HG02973 (cell line): ENCODE data around the gene TBX6.

Source experiments
- ATAC-seq: cut with Tn5 transposase; IDR thresholded peaks from one replicate; pipeline ENCODE4 v1.9.1; 2021; ENCODE audit warnings: moderate library complexity; ENCODE audit not compliant: unreplicated experiment

The TBX6 gene

DNA sequence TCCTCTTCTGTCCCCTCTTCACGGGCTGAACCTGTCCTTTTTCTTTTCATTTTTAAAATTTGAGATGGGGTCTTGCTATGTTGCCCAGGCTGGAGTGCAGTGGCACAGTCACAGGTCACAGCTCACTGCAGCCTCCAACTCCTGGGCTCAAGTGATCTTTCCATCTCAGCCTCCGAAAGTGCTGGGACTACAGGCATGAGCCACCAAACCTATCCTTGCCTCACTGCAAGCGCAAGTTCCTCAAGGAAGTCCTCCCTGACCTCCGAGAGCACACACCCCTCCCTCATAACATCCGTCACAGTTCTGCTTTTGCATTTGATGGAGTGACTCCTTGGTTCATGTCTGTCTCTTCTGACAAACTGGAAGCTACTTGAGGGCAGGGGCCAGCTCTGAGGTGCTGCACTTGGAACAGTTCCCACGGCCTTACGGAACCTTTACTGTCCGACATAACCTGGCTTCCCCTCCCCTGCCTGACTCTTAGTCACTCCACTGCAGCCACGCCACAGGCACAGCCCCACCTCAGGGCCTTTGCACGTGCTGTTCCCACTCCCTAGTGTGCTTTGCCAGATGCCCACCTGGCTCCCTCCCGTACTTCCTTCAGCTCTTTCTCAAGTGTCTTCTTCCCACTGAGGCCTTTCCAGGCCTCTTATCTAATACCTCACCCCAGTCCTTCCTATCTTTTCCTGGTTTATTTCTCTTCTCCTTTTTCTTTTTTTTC, 4.4 kb downstream of the TBX6 start:
- no peak for ATAC-seq

DNA sequence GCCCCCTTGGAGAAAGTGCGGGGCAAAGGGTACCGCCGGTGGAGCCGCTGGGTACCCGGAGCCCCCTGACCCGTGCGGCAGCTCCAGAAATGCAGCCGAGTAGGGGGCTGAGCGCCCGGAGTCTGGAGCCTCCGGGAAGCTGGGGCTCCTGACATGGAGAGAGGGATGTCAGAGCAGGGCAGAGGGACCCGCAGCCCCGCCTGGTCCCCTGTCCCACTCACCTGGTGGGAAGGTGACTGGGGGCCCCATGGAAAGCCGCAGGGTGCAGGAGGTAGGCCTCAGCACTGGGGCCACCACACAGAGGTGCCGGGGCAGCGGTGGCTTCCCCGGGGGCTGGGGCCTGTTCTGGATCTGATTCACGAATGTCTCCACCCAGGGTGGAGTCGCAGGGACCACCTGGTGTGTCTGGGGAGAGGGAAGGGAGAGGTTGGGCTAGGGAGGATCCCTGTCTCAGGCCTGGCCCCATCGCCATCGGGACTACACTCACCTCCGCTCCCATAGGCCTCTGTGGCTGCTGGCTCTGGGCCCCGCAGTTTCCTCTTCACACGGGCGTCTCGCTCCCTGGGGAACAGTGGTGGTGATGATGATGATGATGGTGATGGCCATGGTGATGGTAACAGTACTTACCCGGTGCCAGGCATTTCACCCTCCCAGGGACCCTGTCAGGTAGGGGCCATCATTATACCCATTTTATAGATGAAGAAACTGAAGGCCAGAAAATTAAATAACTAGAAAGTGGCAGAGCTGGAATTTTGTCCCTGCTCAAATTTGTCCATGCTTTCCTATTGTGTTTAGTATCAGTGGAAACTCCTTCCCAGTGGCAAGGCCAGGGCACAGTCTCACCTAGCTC, 5.2 kb downstream of the TBX6 start:
- no peak for ATAC-seq

- no peak for ATAC-seq
Measured at GRCh38 chr16:30085820-30086219, 5.9 kb downstream of the TBX6 start.

GRCh38 chr16:30085247-30085646, 6.5 kb downstream of the TBX6 start:
- no peak for ATAC-seq

DNA sequence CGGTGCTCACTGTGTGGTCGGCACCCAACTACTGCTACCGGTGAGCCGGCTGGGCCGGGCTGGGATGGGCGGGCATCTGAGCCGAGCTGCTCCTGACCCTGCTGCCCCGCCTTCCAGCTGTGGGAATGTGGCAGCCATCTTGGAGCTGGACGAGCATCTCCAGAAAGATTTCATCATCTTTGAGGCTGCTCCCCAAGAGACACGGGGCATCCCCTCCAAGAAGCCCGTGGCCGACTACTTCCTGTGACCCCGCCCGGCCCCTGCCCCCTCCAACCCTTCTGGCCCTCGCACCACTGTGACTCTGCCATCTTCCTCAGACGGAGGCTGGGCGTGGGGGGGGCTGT, 6.9 kb downstream of the TBX6 start:
- no peak for ATAC-seq

DNA sequence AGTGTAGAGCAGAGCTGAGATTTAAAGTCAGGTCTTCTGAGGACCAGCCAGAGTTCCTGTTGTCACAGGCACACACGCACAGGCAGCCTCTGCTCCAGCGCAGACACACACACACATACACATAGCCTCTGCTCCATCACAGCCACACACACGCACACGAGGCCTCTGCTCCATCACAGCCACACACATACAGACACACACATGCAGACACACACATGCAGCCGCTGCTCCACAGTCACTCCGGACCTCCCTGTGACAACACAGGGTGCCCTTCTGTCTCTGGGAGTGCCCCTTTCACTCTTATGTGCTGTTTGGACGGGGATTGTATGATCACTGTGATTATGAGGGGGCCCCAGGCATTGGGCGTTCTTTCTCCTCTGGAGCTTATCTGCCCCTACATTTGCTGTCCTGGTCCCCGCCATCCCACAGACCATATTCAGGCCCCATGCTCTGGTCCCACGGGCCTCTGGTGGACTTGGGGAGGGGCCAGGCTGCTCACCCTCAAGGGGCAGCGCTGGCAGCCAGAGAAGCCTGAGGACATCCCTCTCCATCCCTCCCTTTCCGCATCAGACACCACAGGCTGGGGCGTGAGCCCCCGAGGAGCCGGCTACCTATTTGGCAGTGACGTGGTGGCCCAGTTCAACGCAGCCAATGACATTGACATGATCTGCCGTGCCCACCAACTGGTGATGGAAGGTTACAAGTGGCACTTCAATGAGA, 7.5 kb downstream of the TBX6 start:
- no peak for ATAC-seq

DNA sequence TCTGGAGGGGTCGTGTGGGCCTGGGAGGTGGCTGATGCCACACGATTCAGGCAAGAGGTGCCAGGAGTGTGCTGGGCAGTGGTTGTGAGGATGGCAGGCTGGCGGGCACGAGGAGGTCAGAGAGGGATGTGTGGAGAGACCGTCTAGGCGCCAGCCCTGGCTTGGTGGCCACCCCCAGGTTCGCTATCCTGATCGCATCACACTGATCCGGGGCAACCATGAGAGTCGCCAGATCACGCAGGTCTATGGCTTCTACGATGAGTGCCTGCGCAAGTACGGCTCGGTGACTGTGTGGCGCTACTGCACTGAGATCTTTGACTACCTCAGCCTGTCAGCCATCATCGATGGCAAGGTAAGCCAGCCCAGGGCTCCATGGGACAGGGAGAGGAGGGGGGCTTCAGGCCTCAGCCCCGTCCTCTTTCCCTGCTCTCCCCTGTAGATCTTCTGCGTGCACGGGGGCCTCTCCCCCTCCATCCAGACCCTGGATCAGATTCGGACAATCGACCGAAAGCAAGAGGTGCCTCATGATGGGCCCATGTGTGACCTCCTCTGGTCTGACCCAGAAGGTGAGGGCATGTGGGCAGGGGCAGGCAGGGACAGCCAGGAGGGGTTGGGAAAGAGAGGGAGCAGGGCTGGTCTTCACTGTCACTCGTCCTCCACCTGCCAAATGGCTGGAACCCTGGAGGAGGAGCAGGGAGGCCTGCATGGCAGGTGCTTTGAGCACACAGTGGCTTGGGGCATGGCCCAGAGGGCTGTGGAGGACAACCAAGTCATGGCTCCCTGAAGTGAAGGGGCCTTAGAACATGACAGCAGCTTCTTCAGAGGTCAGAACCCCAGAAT, 8.3 kb downstream of the TBX6 start:
- no peak for ATAC-seq

- no peak for ATAC-seq
Measured at GRCh38 chr16:30082545-30083090, 9.1 kb downstream of the TBX6 start.

DNA sequence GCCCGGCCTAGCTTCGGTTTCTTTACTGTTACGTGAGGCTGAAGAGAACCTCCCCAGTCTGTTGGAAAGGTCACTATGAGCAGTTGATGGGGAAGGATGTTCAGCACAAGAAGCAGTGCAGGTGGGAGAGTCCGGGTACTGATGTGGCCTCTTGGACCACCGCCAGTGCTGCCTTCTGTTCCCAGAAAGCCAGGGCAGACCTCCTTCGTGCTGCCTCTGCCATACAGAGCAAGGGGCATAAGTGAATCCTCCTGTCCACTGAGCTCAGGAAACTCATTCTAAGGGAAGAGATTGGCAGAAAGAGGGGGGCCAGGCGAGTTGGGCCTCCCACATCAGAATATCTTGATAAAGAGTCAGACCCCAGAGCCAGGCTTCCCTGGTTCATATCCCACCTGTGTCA, 12.2 kb downstream of the TBX6 start:
- no peak for ATAC-seq

GRCh38 chr16:30078744-30079143, 13.0 kb downstream of the TBX6 start:
- no peak for ATAC-seq

GRCh38 chr16:30077656-30078055, 14.1 kb downstream of the TBX6 start:
- no peak for ATAC-seq

DNA sequence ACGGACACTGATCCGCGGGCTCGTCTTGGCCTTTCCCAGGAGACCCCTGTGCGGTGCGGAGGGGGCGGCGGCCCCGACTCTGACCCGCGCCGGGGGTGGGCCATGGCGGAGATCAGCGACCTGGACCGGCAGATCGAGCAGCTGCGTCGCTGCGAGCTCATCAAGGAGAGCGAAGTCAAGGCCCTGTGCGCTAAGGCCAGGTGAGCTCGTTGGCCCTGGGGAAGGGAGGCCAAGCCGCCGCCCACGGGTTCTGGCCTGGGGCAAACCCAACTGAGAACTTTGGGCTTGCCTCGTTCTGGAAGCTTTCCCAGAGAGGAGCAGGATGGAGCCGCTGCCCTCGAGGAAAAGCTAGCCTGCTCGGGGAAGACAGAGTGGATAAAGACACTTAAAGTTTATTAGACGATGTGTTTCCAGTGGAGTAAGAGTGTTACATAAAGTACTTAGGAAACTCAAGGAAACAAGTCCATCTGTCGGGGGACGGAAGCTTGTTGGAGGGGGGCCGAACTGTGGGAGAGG, 15.4 kb downstream of the TBX6 start:
- no peak for ATAC-seq

- peak; percentile 61 for ATAC-seq
Measured at GRCh38 chr16:30075503-30076275, 16.0 kb downstream of the TBX6 start, which contains the start of gene PPP4C. TSS of gene PPP4C (plus strand) at chr16:30075994. CDS start at chr16:30076378, 384 bp downstream.

DNA sequence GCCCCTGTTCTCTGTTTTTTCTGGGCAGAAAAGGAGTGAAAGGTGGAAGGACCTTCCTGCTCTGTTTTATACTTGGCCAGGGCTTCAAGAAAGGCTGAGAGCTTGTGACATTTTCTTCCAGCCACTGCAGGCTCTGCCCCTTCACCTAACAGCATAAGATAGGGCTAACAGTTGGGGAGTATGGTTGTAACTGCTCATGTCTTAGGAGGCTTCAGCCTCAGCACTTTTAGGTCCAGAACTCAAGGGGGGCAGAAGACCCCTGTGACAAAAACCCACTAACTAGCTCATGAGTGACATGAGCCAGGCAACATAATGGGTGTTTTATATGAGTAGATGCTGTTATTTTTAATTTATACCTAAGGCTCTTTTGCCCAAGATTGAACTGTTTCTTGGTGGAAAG, 21.2 kb downstream of the TBX6 start:
- no peak for ATAC-seq

- no peak for ATAC-seq
Measured at GRCh38 chr16:30069611-30070462, 21.9 kb downstream of the TBX6 start.

GRCh38 chr16:30068750-30069610, 22.7 kb downstream of the TBX6 start:
- no peak for ATAC-seq

- ATAC-seq = no peak
Measured at GRCh38 chr16:30068333-30068732, 23.4 kb downstream of the TBX6 start.

GRCh38 chr16:30067584-30067916, 24.2 kb downstream of the TBX6 start:
- no peak for ATAC-seq
